SK-N-SH treated with all-trans-retinoic acid at 6 μM for 48 hours (cell line): ENCODE data around the gene PARP3.
"Not testable (repeated sequence)": the region's sequence is repeated elsewhere in the genome, so short reads cannot be mapped to it uniquely, and the experiment has no call there.

ENCODE experiments used
- ATAC-seq: fragments of 200-7000 bp; cut with Tn5 transposase; 3 replicates; pipeline ENCODE4 v1.9.1; 2020; ENCODE audit warnings: mild to moderate bottlenecking, moderate library complexity
- ARNTL ChIP-seq: fragments of 450-650 bp; formaldehyde crosslinking; IDR thresholded peaks from 2 replicates; pipeline ENCODE4 v1.5.0; 2020; ENCODE audit warnings: low read depth, mild to moderate bottlenecking, moderate library complexity, borderline replicate concordance
- CSDC2 ChIP-seq: fragments of 250-450 bp; sonication (Bioruptor Pico); IDR thresholded peaks from 2 replicates; pipeline ENCODE4 v1.5.0; 2020; ENCODE audit warnings: mild to moderate bottlenecking, moderate library complexity
- ESRRG ChIP-seq: fragments of 250-450 bp; sonication (Bioruptor Pico); IDR thresholded peaks from 2 replicates; pipeline ENCODE4 v1.6.1; 2021; ENCODE audit warnings: mild to moderate bottlenecking
- GLIS3 ChIP-seq: fragments of 250-450 bp; sonication (Bioruptor Pico); IDR thresholded peaks from 2 replicates; pipeline ENCODE4 v1.5.0; 2020; ENCODE audit warnings: mild to moderate bottlenecking, moderate library complexity
- ISL1 ChIP-seq: fragments of 250-450 bp; sonication (Bioruptor Pico); IDR thresholded peaks from 2 replicates; pipeline ENCODE4 v2.1.2; 2022; ENCODE audit warnings: mild to moderate bottlenecking, moderate library complexity
- OSR1 ChIP-seq: fragments of 250-450 bp; sonication (Bioruptor Pico); IDR thresholded peaks from 2 replicates; pipeline ENCODE4 v1.8.0; 2022; ENCODE audit warnings: moderate library complexity, mild to moderate bottlenecking, inconsistent platforms
- PATZ1 ChIP-seq: fragments of 250-450 bp; sonication (Bioruptor Pico); IDR thresholded peaks from 2 replicates; pipeline ENCODE4 v1.8.0; 2020; ENCODE audit warnings: mild to moderate bottlenecking, moderate library complexity, borderline replicate concordance
- POU6F1 ChIP-seq: fragments of 250-450 bp; sonication (Bioruptor Pico); IDR thresholded peaks from 2 replicates; pipeline ENCODE4 v1.8.0; 2021; ENCODE audit warnings: low read depth, mild to moderate bottlenecking, moderate library complexity, borderline replicate concordance
- RARB ChIP-seq: fragments of 250-450 bp; sonication (Bioruptor Pico); IDR thresholded peaks from 2 replicates; pipeline ENCODE4 v1.8.0; 2021; ENCODE audit warnings: mild to moderate bottlenecking, moderate library complexity
- SNAI2 ChIP-seq: fragments of 250-450 bp; sonication (Bioruptor Pico); IDR thresholded peaks from 2 replicates; pipeline ENCODE4 v1.5.0; 2020; ENCODE audit warnings: mild to moderate bottlenecking, moderate library complexity
- TCF4 ChIP-seq: fragments of 250-450 bp; sonication (Bioruptor Pico); IDR thresholded peaks from 2 replicates; pipeline ENCODE4 v1.8.0; 2021; ENCODE audit warnings: mild to moderate bottlenecking, moderate library complexity, borderline replicate concordance
- TOX ChIP-seq: fragments of 250-450 bp; sonication (Bioruptor Pico); IDR thresholded peaks from 2 replicates; pipeline ENCODE4 v1.8.0; 2021; ENCODE audit warnings: mild to moderate bottlenecking, moderate library complexity, borderline replicate concordance
- TSHZ2 ChIP-seq: fragments of 250-450 bp; sonication (Bioruptor Pico); IDR thresholded peaks from 2 replicates; pipeline ENCODE4 v1.5.0; 2020; ENCODE audit warnings: mild to moderate bottlenecking, moderate library complexity
- ZC3H10 ChIP-seq: fragments of 250-450 bp; sonication (Bioruptor Pico); IDR thresholded peaks from 2 replicates; pipeline ENCODE4 v1.5.1; 2021; ENCODE audit warnings: mild to moderate bottlenecking, moderate library complexity
- ZFP3 ChIP-seq: fragments of 250-450 bp; sonication (Bioruptor Pico); IDR thresholded peaks from 2 replicates; pipeline ENCODE4 v1.5.0; 2020; ENCODE audit warnings: mild to moderate bottlenecking, moderate library complexity
- ZFP30 ChIP-seq: fragments of 450-650 bp; formaldehyde crosslinking; IDR thresholded peaks from 2 replicates; pipeline ENCODE4 v1.5.0; 2022; ENCODE audit warnings: mild to moderate bottlenecking, moderate library complexity
- ZNF70 ChIP-seq: fragments of 450-650 bp; formaldehyde crosslinking; IDR thresholded peaks from 2 replicates; pipeline ENCODE4 v1.5.0; 2020; ENCODE audit warnings: mild to moderate bottlenecking, moderate library complexity
- ZNF8 ChIP-seq: fragments of 450-650 bp; formaldehyde crosslinking; IDR thresholded peaks from 2 replicates; pipeline ENCODE4 v1.5.0; 2020; ENCODE audit warnings: mild to moderate bottlenecking, moderate library complexity

PARP3 gene

GRCh38 chr3:51927061-51927977, 14.8 kb upstream of the PARP3 start:
- ATAC-seq = no peak
- TF ChIP-seq TSHZ2 (CRISPR knock-in tag) (no peak), GLIS3 (CRISPR knock-in tag) (no peak), SNAI2 (no peak), OSR1 (CRISPR knock-in tag) (no peak), TCF4 (no peak), ESRRG (CRISPR knock-in tag) (no peak), TOX (CRISPR knock-in tag) (no peak), PATZ1 (CRISPR knock-in tag) (no peak), POU6F1 (CRISPR knock-in tag) (no peak), ISL1 (CRISPR knock-in tag) (no peak), RARB (no peak), ZNF8 (CRISPR knock-in tag) (no peak), ZNF70 (CRISPR knock-in tag) (no peak), ZC3H10 (CRISPR knock-in tag) (no peak), CSDC2 (no peak), ARNTL (CRISPR knock-in tag) (no peak), ZFP3 (CRISPR knock-in tag) (no peak)
- TF ChIP-seq, all 23 proteins: peak for 0

- TF ChIP-seq ZFP30 = no peak
- no peak for TF ChIP-seq PATZ1 (CRISPR knock-in tag)
- TF ChIP-seq RARB = no peak
- no peak for TF ChIP-seq ZFP3 (CRISPR knock-in tag)
- TF ChIP-seq TOX (CRISPR knock-in tag) = no peak
- no peak for TF ChIP-seq POU6F1 (CRISPR knock-in tag)
- no peak for TF ChIP-seq TSHZ2 (CRISPR knock-in tag)
- no peak for TF ChIP-seq TCF4
- ATAC-seq = no peak; the same call in 2 of the 3 replicates
These were observed 13.7 kb upstream of the PARP3 start for GRCh38 chr3:51928438-51928837.

- ATAC-seq = not testable (repeated sequence)
These were observed 13.2 kb upstream of the PARP3 start for GRCh38 chr3:51928981-51929380.
